Sigmoid colon (tissue), 4 donors: ENCODE measurements around the gene ANGPTL4.

Experiments
- CTCF ChIP-seq, 4 experiments: fragments of 450-650 bp in 3 of 4; fragments of 200-600 bp in 1 of 4; IDR thresholded peaks; one replicate each; pipeline ENCODE4 v1.5.1; 2016 to 2019; ENCODE audit warnings: antibody characterized with exemption in 4 of 4, mild to moderate bottlenecking in 3 of 4, moderate library complexity in 2 of 4
- EP300 ChIP-seq, 4 donors: sonication (generic); formaldehyde crosslinking; IDR thresholded peaks; one replicate each; pipeline ENCODE4 v1.6.1; 2017; ENCODE audit warnings: antibody characterized with exemption in 4 of 4
- POLR2A ChIP-seq, 2 donors: fragments of 450-650 bp; IDR thresholded peaks; one replicate each; pipeline ENCODE4 v1.6.1; 2016; ENCODE audit warnings: antibody characterized with exemption in 2 of 2, mild to moderate bottlenecking in 2 of 2, moderate library complexity in 2 of 2
- POLR2AphosphoS5 ChIP-seq, 4 donors: sonication (generic); formaldehyde crosslinking; IDR thresholded peaks; one replicate each; pipeline ENCODE4 v1.6.1; 2017; ENCODE audit warnings: antibody characterized with exemption in 4 of 4

GRCh38 chr19:8334458-8335342 lies 29.3 kb upstream of the ANGPTL4 start:
- TF ChIP-seq POLR2AphosphoS5 (IDR thresholded peaks at IDR 0.05) (no peak), CTCF (IDR thresholded peaks at IDR 0.05) (no peak), POLR2A (IDR thresholded peaks at IDR 0.05) (no peak), EP300 (IDR thresholded peaks at IDR 0.05) (no peak)
